Neural cell (in vitro differentiated cells): Measurements from ENCODE around the gene ADCY4.

Experiments
- EP300 ChIP-seq: fragments of 450-650 bp; conservative IDR thresholded peaks from 2 replicates; pipeline ENCODE4 v1.6.1; 2014; ENCODE audit warnings: antibody characterized with exemption, mild to moderate bottlenecking, moderate library complexity; ENCODE audit not compliant: poor library complexity, severe bottlenecking
- EZH2 ChIP-seq: fragments of 200-600, 300-800 bp; shearing (Covaris generic), sonication (generic); IDR thresholded peaks from 2 replicates; pipeline ENCODE4 v1.6.1; 2014; ENCODE audit warnings: antibody characterized with exemption, low read length, borderline replicate concordance, mild to moderate bottlenecking; ENCODE audit not compliant: insufficient read depth, poor library complexity, severe bottlenecking
- MXI1 ChIP-seq: fragments of 450-650 bp; conservative IDR thresholded peaks from 2 replicates; pipeline ENCODE4 v1.6.1; 2014; ENCODE audit warnings: antibody characterized with exemption, mild to moderate bottlenecking; ENCODE audit not compliant: poor library complexity, severe bottlenecking
- POLR2AphosphoS5 ChIP-seq: IDR thresholded peaks from 2 replicates; pipeline ENCODE4 v1.6.1; 2012
- RAD21 ChIP-seq: fragments of 450-650 bp; conservative IDR thresholded peaks from 2 replicates; pipeline ENCODE4 v1.6.1; 2014; ENCODE audit warnings: antibody characterized with exemption, mild to moderate bottlenecking, moderate library complexity
- SMC3 ChIP-seq: fragments of 450-650 bp; conservative IDR thresholded peaks from 2 replicates; pipeline ENCODE4 v1.6.1; 2014; ENCODE audit warnings: antibody characterized with exemption, mild to moderate bottlenecking, moderate library complexity; ENCODE audit not compliant: poor library complexity
- TAF1 ChIP-seq: IDR thresholded peaks from 2 replicates; pipeline ENCODE4 v1.6.1; 2012; ENCODE audit warnings: low read depth
- TF ChIP-seq, protein P1 (sequence below): fragments of 450-650 bp; IDR thresholded peaks from 2 replicates; pipeline ENCODE4 v1.5.1; 2014; ENCODE audit warnings: antibody characterized with exemption, mild to moderate bottlenecking, moderate library complexity; ENCODE audit not compliant: poor library complexity, severe bottlenecking
- TF ChIP-seq, protein P2 (sequence below): IDR thresholded peaks from 2 replicates; pipeline ENCODE4 v1.6.1; 2012; ENCODE audit warnings: borderline replicate concordance

DNA sequence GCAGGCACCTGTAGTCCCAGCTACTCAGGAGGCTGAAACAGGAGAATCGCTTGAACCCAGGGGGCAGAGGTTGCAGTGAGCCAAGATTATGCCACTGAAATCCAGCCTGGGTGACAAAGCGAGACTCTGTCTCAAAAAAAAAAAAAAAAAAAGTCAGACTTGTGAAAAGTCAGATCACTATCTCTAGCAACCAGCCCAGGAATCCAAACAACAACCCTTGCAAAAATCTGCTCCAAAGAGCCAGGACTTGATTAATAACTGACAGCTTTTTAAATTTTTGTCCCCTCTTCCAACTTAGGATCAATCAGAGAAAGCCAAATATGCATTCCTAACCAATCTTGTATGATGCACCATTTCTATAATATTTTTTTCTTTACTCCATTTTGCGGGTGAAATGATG is 25.4 kb upstream of the ADCY4 start:
- TF ChIP-seq, protein P1, sequence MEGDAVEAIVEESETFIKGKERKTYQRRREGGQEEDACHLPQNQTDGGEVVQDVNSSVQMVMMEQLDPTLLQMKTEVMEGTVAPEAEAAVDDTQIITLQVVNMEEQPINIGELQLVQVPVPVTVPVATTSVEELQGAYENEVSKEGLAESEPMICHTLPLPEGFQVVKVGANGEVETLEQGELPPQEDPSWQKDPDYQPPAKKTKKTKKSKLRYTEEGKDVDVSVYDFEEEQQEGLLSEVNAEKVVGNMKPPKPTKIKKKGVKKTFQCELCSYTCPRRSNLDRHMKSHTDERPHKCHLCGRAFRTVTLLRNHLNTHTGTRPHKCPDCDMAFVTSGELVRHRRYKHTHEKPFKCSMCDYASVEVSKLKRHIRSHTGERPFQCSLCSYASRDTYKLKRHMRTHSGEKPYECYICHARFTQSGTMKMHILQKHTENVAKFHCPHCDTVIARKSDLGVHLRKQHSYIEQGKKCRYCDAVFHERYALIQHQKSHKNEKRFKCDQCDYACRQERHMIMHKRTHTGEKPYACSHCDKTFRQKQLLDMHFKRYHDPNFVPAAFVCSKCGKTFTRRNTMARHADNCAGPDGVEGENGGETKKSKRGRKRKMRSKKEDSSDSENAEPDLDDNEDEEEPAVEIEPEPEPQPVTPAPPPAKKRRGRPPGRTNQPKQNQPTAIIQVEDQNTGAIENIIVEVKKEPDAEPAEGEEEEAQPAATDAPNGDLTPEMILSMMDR = no peak
- no peak for TF ChIP-seq POLR2AphosphoS5
- TF ChIP-seq MXI1 = no peak
- TF ChIP-seq TAF1 = no peak
- no peak for TF ChIP-seq SMC3
- no peak for TF ChIP-seq RAD21
- TF ChIP-seq EZH2 = no peak
- TF ChIP-seq, protein P2, sequence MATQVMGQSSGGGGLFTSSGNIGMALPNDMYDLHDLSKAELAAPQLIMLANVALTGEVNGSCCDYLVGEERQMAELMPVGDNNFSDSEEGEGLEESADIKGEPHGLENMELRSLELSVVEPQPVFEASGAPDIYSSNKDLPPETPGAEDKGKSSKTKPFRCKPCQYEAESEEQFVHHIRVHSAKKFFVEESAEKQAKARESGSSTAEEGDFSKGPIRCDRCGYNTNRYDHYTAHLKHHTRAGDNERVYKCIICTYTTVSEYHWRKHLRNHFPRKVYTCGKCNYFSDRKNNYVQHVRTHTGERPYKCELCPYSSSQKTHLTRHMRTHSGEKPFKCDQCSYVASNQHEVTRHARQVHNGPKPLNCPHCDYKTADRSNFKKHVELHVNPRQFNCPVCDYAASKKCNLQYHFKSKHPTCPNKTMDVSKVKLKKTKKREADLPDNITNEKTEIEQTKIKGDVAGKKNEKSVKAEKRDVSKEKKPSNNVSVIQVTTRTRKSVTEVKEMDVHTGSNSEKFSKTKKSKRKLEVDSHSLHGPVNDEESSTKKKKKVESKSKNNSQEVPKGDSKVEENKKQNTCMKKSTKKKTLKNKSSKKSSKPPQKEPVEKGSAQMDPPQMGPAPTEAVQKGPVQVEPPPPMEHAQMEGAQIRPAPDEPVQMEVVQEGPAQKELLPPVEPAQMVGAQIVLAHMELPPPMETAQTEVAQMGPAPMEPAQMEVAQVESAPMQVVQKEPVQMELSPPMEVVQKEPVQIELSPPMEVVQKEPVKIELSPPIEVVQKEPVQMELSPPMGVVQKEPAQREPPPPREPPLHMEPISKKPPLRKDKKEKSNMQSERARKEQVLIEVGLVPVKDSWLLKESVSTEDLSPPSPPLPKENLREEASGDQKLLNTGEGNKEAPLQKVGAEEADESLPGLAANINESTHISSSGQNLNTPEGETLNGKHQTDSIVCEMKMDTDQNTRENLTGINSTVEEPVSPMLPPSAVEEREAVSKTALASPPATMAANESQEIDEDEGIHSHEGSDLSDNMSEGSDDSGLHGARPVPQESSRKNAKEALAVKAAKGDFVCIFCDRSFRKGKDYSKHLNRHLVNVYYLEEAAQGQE = no peak
- TF ChIP-seq EP300 = no peak
